MG63 (cell line): Measurements from ENCODE around the gene ABCC8. TPM values are rescaled to one million over a fixed set of nuclear protein-coding genes. Genes with fewer than 3 reads are reported as not detected.
A peak's percentile ranks its signal among the peaks of the same experiment; 100 is the strongest.

Source experiments
- DNase-seq: peaks from one replicate; pipeline ENCODE4 v3.0.0-alpha.2; 2020
- H3K27me3 ChIP-seq: fragments of 250-450 bp; sonication (Bioruptor Pico); 2 replicates; pipeline ENCODE4 v1.5.1; 2020; ENCODE audit warnings: mild to moderate bottlenecking, moderate library complexity
- H3K36me3 ChIP-seq: fragments of 250-450 bp; sonication (Bioruptor Pico); 2 replicates; pipeline ENCODE4 v1.5.1; 2020; ENCODE audit warnings: mild to moderate bottlenecking, moderate library complexity
- H3K4me3 ChIP-seq: fragments of 250-450 bp; sonication (Bioruptor Pico); 2 replicates; pipeline ENCODE4 v1.5.1; 2020; ENCODE audit warnings: mild to moderate bottlenecking, moderate library complexity
- H3K9me3 ChIP-seq: fragments of 250-450 bp; sonication (Bioruptor Pico); 2 replicates; pipeline ENCODE4 v1.5.1; 2020; ENCODE audit warnings: mild to moderate bottlenecking, moderate library complexity
- total RNA-seq: library from RNA; depleted of rRNA; stranded (reverse); fragments of >200 nt; shearing (Covaris generic); gene quantifications from 2 replicates; pipeline ENCODE4 v1.2.3, GENCODE V29; 2014; ENCODE audit warnings: low replicate concordance

The ABCC8 gene
- total RNA-seq, 1 experiment from 2014 or later = not detected

- Histone ChIP-seq H3K4me3 (no peak overlapping the region), H3K27me3 (no peaks in the 10 kb centered on the region), H3K36me3 (no peaks in the 10 kb centered on the region), H3K9me3 (no peaks in the 10 kb centered on the region)
- no peak for DNase-seq
These were observed 70.4 kb downstream of the ABCC8 start for GRCh38 chr11:17406082-17406817.

GRCh38 chr11:17405232-17406005 is 71.2 kb downstream of the ABCC8 start:
- H3K36me3 ChIP-seq = no peaks in the 10 kb centered on the region
- no peak overlapping the region for H3K4me3 ChIP-seq
- no peaks in the 10 kb centered on the region for H3K9me3 ChIP-seq
- peak; percentile 61 for DNase-seq
- H3K27me3 ChIP-seq = no peaks in the 10 kb centered on the region

GRCh38 chr11:17403980-17404759 is 72.5 kb downstream of the ABCC8 start:
- DNase-seq = peak; percentile 31
- no peaks in the 10 kb centered on the region for H3K27me3 ChIP-seq
- H3K9me3 ChIP-seq = no peaks in the 10 kb centered on the region
- no peaks in the 10 kb centered on the region for H3K36me3 ChIP-seq
- no peak overlapping the region for H3K4me3 ChIP-seq

- DNase-seq = no peak
- no peaks in the 10 kb centered on the region for H3K36me3 ChIP-seq
These were observed 74.2 kb downstream of the ABCC8 start for GRCh38 chr11:17402486-17402885.

GRCh38 chr11:17401841-17402240 is 74.8 kb downstream of the ABCC8 start:
- no peaks in the 10 kb centered on the region for H3K9me3 ChIP-seq
- H3K36me3 ChIP-seq = no peaks in the 10 kb centered on the region
- H3K4me3 ChIP-seq = no peak overlapping the region
- H3K27me3 ChIP-seq = no peaks in the 10 kb centered on the region
- no peak for DNase-seq

More at GRCh38 chr11:17402486-17402885, 74.2 kb downstream of the ABCC8 start:
- Histone ChIP-seq H3K27me3 (no peaks in the 10 kb centered on the region), H3K4me3 (no peak overlapping the region), H3K9me3 (no peaks in the 10 kb centered on the region)

GRCh38 chr11:17401316-17401715 is 75.3 kb downstream of the ABCC8 start:
- H3K27me3 ChIP-seq = no peaks in the 10 kb centered on the region
- no peak for DNase-seq
- H3K4me3 ChIP-seq = no peak overlapping the region
- H3K36me3 ChIP-seq = no peaks in the 10 kb centered on the region
- no peaks in the 10 kb centered on the region for H3K9me3 ChIP-seq

- Histone ChIP-seq H3K27me3 (no peaks in the 10 kb centered on the region), H3K9me3 (no peaks in the 10 kb centered on the region), H3K36me3 (no peaks in the 10 kb centered on the region), H3K4me3 (no peak overlapping the region)
- no peak for DNase-seq
These were observed 76.4 kb downstream of the ABCC8 start for GRCh38 chr11:17400048-17400775.

- Histone ChIP-seq H3K4me3 (no peak overlapping the region), H3K9me3 (no peaks in the 10 kb centered on the region), H3K36me3 (no peaks in the 10 kb centered on the region), H3K27me3 (no peaks in the 10 kb centered on the region)
- no peak for DNase-seq
These were observed 77.4 kb downstream of the ABCC8 start for GRCh38 chr11:17399236-17399635.

- no peak for DNase-seq
- Histone ChIP-seq H3K9me3 (no peaks in the 10 kb centered on the region), H3K36me3 (no peaks in the 10 kb centered on the region), H3K4me3 (no peak overlapping the region), H3K27me3 (no peaks in the 10 kb centered on the region)
These were observed 79.2 kb downstream of the ABCC8 start for GRCh38 chr11:17397311-17398002.

- H3K9me3 ChIP-seq = no peaks in the 10 kb centered on the region
- H3K36me3 ChIP-seq = no peaks in the 10 kb centered on the region
- no peaks in the 10 kb centered on the region for H3K27me3 ChIP-seq
- DNase-seq = no peak
- H3K4me3 ChIP-seq = no peak overlapping the region
These were observed 79.9 kb downstream of the ABCC8 start for GRCh38 chr11:17396598-17397310.

- H3K4me3 ChIP-seq = no peak overlapping the region
- no peak for DNase-seq
- H3K27me3 ChIP-seq = no peaks in the 10 kb centered on the region
- no peaks in the 10 kb centered on the region for H3K36me3 ChIP-seq
- H3K9me3 ChIP-seq = no peaks in the 10 kb centered on the region
These were observed 80.7 kb downstream of the ABCC8 start for GRCh38 chr11:17395978-17396377.

- H3K9me3 ChIP-seq = no peaks in the 10 kb centered on the region
- DNase-seq = no peak
- H3K36me3 ChIP-seq = no peaks in the 10 kb centered on the region
- no peaks in the 10 kb centered on the region for H3K27me3 ChIP-seq
- H3K4me3 ChIP-seq = no peak overlapping the region
These were observed 81.1 kb downstream of the ABCC8 start for GRCh38 chr11:17395554-17395961.

- Histone ChIP-seq H3K27me3 (no peaks in the 10 kb centered on the region), H3K36me3 (no peaks in the 10 kb centered on the region), H3K4me3 (no peak overlapping the region), H3K9me3 (no peaks in the 10 kb centered on the region)
- DNase-seq = no peak
These were observed 81.8 kb downstream of the ABCC8 start for GRCh38 chr11:17394743-17395390.

GRCh38 chr11:17393472-17393871 is 83.2 kb downstream of the ABCC8 start:
- no peak for DNase-seq
- Histone ChIP-seq H3K9me3 (no peaks in the 10 kb centered on the region), H3K4me3 (no peak overlapping the region), H3K36me3 (no peaks in the 10 kb centered on the region), H3K27me3 (no peaks in the 10 kb centered on the region)

- Histone ChIP-seq H3K27me3 (no peaks in the 10 kb centered on the region), H3K36me3 (no peaks in the 10 kb centered on the region), H3K4me3 (no peak overlapping the region), H3K9me3 (no peaks in the 10 kb centered on the region)
- DNase-seq = no peak
These were observed 83.8 kb downstream of the ABCC8 start for GRCh38 chr11:17392872-17393271.
